CD14-positive monocyte (primary cell): ENCODE results near the gene SMURF1. TPM values are rescaled to one million over a fixed set of nuclear protein-coding genes. Genes with fewer than 3 reads are reported as not detected.
A peak's percentile ranks its signal among the peaks of the same experiment; 100 is the strongest.

ENCODE experiments used
- DNase-seq, 3 donors: peaks; one replicate each; pipeline ENCODE4 v3.0.0-alpha.2; 2011 to 2022
- H2AFZ ChIP-seq: 2 replicates; pipeline ENCODE4 v1.6.0; 2012; ENCODE audit warnings: mild to moderate bottlenecking, low read depth, low read length, inconsistent platforms; ENCODE audit not compliant: insufficient read depth, poor library complexity, severe bottlenecking
- H3K27ac ChIP-seq, 2 donors: 1 replicate in 1 of 2; 2 replicates in 1 of 2; pipeline ENCODE4 v1.5.1; 2012 to 2013; ENCODE audit warnings: low read length in 2 of 2, control low read depth in 1 of 2, inconsistent platforms in 1 of 2, low read depth in 1 of 2, mild to moderate bottlenecking in 1 of 2
- H3K27me3 ChIP-seq, 2 donors: one replicate each; pipeline versions ENCODE4 v1.6.0 to v1.6.1; 2011 to 2013; ENCODE audit warnings: low read length in 2 of 2; ENCODE audit not compliant: control insufficient read depth in 2 of 2, insufficient read depth in 2 of 2
- H3K36me3 ChIP-seq, 2 donors: replicated peaks in 1 of 2; 1 replicate in 1 of 2; 2 replicates in 1 of 2; pipeline versions ENCODE4 v1.5.1 to v1.6.1; 2012 to 2013; ENCODE audit warnings: low read length in 2 of 2, control low read depth in 1 of 2, inconsistent platforms in 1 of 2, mild to moderate bottlenecking in 1 of 2; ENCODE audit not compliant: insufficient read depth in 2 of 2, control insufficient read depth in 1 of 2
- H3K4me1 ChIP-seq, 2 donors: 1 replicate in 1 of 2; 2 replicates in 1 of 2; pipeline versions ENCODE4 v1.5.1 to v1.6.1; 2012 to 2013; ENCODE audit warnings: low read length in 2 of 2, control low read depth in 1 of 2, inconsistent platforms in 1 of 2, mild to moderate bottlenecking in 1 of 2, moderate library complexity in 1 of 2; ENCODE audit not compliant: insufficient read depth in 2 of 2, control insufficient read depth in 1 of 2
- H3K4me2 ChIP-seq: replicated peaks from 2 replicates; pipeline ENCODE3; 2012; ENCODE audit warnings: low read length, moderate library complexity, mild to moderate bottlenecking; ENCODE audit not compliant: poor library complexity, severe bottlenecking; ENCODE audit errors: extremely low read depth
- H3K4me3 ChIP-seq, 3 experiments: fragments of 200-600 bp in 1 of 3; sonication (generic) in 1 of 3; replicated peaks in 1 of 3; 1 replicate in 2 of 3; 2 replicates in 1 of 3; pipeline ENCODE4 v1.5.1; 2011 to 2013; ENCODE audit warnings: low read length in 3 of 3, mild to moderate bottlenecking in 3 of 3, control low read depth in 2 of 3, low read depth in 2 of 3, inconsistent platforms in 1 of 3, moderate library complexity in 1 of 3
- H3K79me2 ChIP-seq: 2 replicates; pipeline ENCODE4 v1.6.0; 2012; ENCODE audit warnings: mild to moderate bottlenecking, control low read depth, inconsistent platforms, low read length, moderate library complexity; ENCODE audit not compliant: insufficient read depth
- H3K9ac ChIP-seq: 2 replicates; pipeline ENCODE4 v1.6.0; 2017; ENCODE audit warnings: low read length, mild to moderate bottlenecking; ENCODE audit not compliant: insufficient read depth, poor library complexity, severe bottlenecking
- H3K9me3 ChIP-seq, 2 donors: replicated peaks in 1 of 2; 1 replicate in 1 of 2; 2 replicates in 1 of 2; pipeline versions ENCODE4 v1.5.1 to v1.6.1; 2012 to 2013; ENCODE audit warnings: low read length in 2 of 2, control low read depth in 1 of 2; ENCODE audit not compliant: control insufficient read depth in 1 of 2, insufficient read depth in 1 of 2
- H4K20me1 ChIP-seq: 2 replicates; pipeline ENCODE4 v1.6.0; 2012; ENCODE audit warnings: mild to moderate bottlenecking, low read length, control low read depth, moderate library complexity; ENCODE audit not compliant: insufficient read depth
- H3K27ac Mint-ChIP-seq, 7 donors: one replicate each; pipeline ENCODE4 v1.8.0; 2020; ENCODE audit warnings: mild to moderate bottlenecking in 7 of 7, mixed read lengths in 7 of 7, moderate library complexity in 6 of 7, inconsistent platforms in 2 of 7
- H3K27me3 Mint-ChIP-seq, 3 donors: one replicate each; pipeline ENCODE4 v1.8.0; 2021 to 2022; ENCODE audit warnings: low read depth in 3 of 3, mild to moderate bottlenecking in 3 of 3, mixed read lengths in 3 of 3, moderate library complexity in 3 of 3, inconsistent platforms in 1 of 3
- H3K36me3 Mint-ChIP-seq, 2 donors: one replicate each; pipeline ENCODE4 v1.8.0; 2020; ENCODE audit warnings: mixed read lengths in 2 of 2, inconsistent platforms in 1 of 2, mild to moderate bottlenecking in 1 of 2
- H3K4me1 Mint-ChIP-seq: one replicate; pipeline ENCODE4 v1.8.0; 2020; ENCODE audit warnings: mild to moderate bottlenecking, mixed read lengths
- H3K4me3 Mint-ChIP-seq, 2 donors: one replicate each; pipeline ENCODE4 v1.8.0; 2020; ENCODE audit warnings: mild to moderate bottlenecking in 2 of 2, mixed read lengths in 2 of 2, moderate library complexity in 1 of 2
- H3K9me3 Mint-ChIP-seq, 7 donors: one replicate each; pipeline ENCODE4 v1.8.0; 2020 to 2022; ENCODE audit warnings: mixed read lengths in 7 of 7, mild to moderate bottlenecking in 6 of 7, moderate library complexity in 6 of 7, inconsistent platforms in 2 of 7
- CTCF ChIP-seq: fragments of 200-600 bp; IDR thresholded peaks from one replicate; pipeline ENCODE4 v1.8.0; 2022; ENCODE audit warnings: antibody characterized with exemption, mild to moderate bottlenecking
- WGBS: methylation state at CpG from one replicate; pipeline ENCODE4 v1.1.5; 2013; ENCODE audit warnings: missing lambda C conversion rate; ENCODE audit not compliant: insufficient coverage; 5-methylcytosine and 5-hydroxymethylcytosine counted together
- intact Hi-C, 2 donors: fragments of 100-400 bp; cut with micrococcal nuclease; formaldehyde crosslinking; loops; one replicate each; pipeline versions ENCODE4 v1.15.0 to v1.15.1; 2023
- polyA plus RNA-seq, 3 donors: library from polyadenylated mRNA; depleted of rRNA in 1 of 3; unstranded in 2 of 3; stranded (reverse) in 1 of 3; fragments of 300-500 nt in 2 of 3; fragments of >200 nt in 1 of 3; fragmentation: Illumina TruSeq in 2 of 3; gene quantifications; 1 replicate in 2 of 3; 2 replicates in 1 of 3; pipeline ENCODE4 v1.2.3, GENCODE V29; 2012 to 2021

The SMURF1 gene
- polyA plus RNA-seq, 3 donors = 0.48 to 15.8 (median 1.6) TPM

- H3K36me3 Mint-ChIP-seq = peaks cover 58 to 77% of the 10 kb centered on the region in 2 donors
- intact Hi-C loops = no loop called here
- peaks cover 0 to 2% (median 0%) of the 10 kb centered on the region in 3 donors for H3K27me3 Mint-ChIP-seq
- no peak overlapping the region for H2AFZ ChIP-seq
- H3K4me2 ChIP-seq = no peak overlapping the region
- peaks cover 6% of the 10 kb centered on the region for H4K20me1 ChIP-seq
- H3K4me3 ChIP-seq = no peak overlapping the region
- H3K4me1 Mint-ChIP-seq = peaks cover 5% of the 10 kb centered on the region
- no peak for DNase-seq
- no peaks in the 10 kb centered on the region for H3K4me1 ChIP-seq
- peaks cover 0 to 3% (median 0%) of the 10 kb centered on the region in 7 donors for H3K9me3 Mint-ChIP-seq
- 96% methylated on average over 18 of the region's 27 CpGs for WGBS
- no peak for TF ChIP-seq CTCF
- no peak overlapping the region for H3K27ac ChIP-seq
- H3K36me3 ChIP-seq = peaks cover 53 to 60% of the 10 kb centered on the region in 2 donors
- no peak overlapping the region for H3K9ac ChIP-seq
- H3K4me3 Mint-ChIP-seq = no peak overlapping the region
- H3K79me2 ChIP-seq = no peaks in the 10 kb centered on the region
- peak overlapping the region in 4 of 7 donors; percentile 23 to 67 (median 40) for H3K27ac Mint-ChIP-seq
- H3K27me3 ChIP-seq = no peaks in the 10 kb centered on the region
- H3K9me3 ChIP-seq = no peaks in the 10 kb centered on the region
Measured at GRCh38 chr7:99028261-99028973, 115.5 kb downstream of the SMURF1 start.

GRCh38 chr7:99027841-99028240 lies 116.1 kb downstream of the SMURF1 start:
- TF ChIP-seq CTCF = no peak
- WGBS = 97% methylated on average over 19 of the region's 20 CpGs
- peaks cover 6% of the 10 kb centered on the region for H4K20me1 ChIP-seq
- peaks cover 49 to 54% of the 10 kb centered on the region in 2 donors for H3K36me3 ChIP-seq
- DNase-seq = no peak
- H3K9me3 ChIP-seq = no peaks in the 10 kb centered on the region
- no peak overlapping the region for H3K27ac ChIP-seq
- H3K27ac Mint-ChIP-seq = peak overlapping the region in 2 of 7 donors; percentile 11 to 62
- H3K79me2 ChIP-seq = no peaks in the 10 kb centered on the region
- intact Hi-C loops = no loop called here
- H3K4me2 ChIP-seq = no peak overlapping the region
- H3K27me3 Mint-ChIP-seq = peaks cover 0 to 2% (median 0%) of the 10 kb centered on the region in 3 donors
- no peak overlapping the region for H3K4me3 ChIP-seq
- no peak overlapping the region for H3K9ac ChIP-seq
- H3K4me3 Mint-ChIP-seq = no peak overlapping the region
- peaks cover 55 to 77% of the 10 kb centered on the region in 2 donors for H3K36me3 Mint-ChIP-seq
- H3K4me1 Mint-ChIP-seq = peaks cover 5% of the 10 kb centered on the region
- H3K27me3 ChIP-seq = no peaks in the 10 kb centered on the region
- no peaks in the 10 kb centered on the region for H3K4me1 ChIP-seq
- H2AFZ ChIP-seq = no peak overlapping the region
- H3K9me3 Mint-ChIP-seq = peaks cover 0 to 3% (median 0%) of the 10 kb centered on the region in 7 donors
